ENCODE data around the gene DYSF.

- TF ChIP-seq POLR2A (IDR thresholded peaks at IDR 0.05; ENCODE audit: borderline replicate concordance, extremely low read depth, insufficient read depth, insufficient read length) (no peak), ZNF274 (IDR thresholded peaks at IDR 0.05; ENCODE audit: low read depth, low read length) (no peak)
These were observed 156.1 kb downstream of the DYSF start for GRCh38 chr2:71609441-71609840.
